WTC11 (cell line): ENCODE measurements around the gene SUN2. TPM values are rescaled to one million over a fixed set of nuclear protein-coding genes. Genes with fewer than 3 reads are reported as not detected.

Source experiments
- ATAC-seq: fragments of 200-7000 bp; cut with Tn5 transposase; 2 replicates; pipeline ENCODE4 v1.10.0; 2021; ENCODE audit warnings: mild to moderate bottlenecking, moderate library complexity
- CTCF ChIA-PET: fragments of 300-600 bp; sonication (Branson Sonifier 250); formaldehyde crosslinking; loops from one replicate; lab custom pipeline; 2021; ENCODE audit warnings: antibody characterized with exemption; lab: Charles Lee
- POLR2A ChIA-PET: fragments of 350-600 bp; sonication (Branson Sonifier 250); formaldehyde crosslinking; loops from one replicate; lab custom pipeline; 2021; ENCODE audit warnings: antibody characterized with exemption; lab: Charles Lee
- DNase-seq: peaks from one replicate; pipeline ENCODE4 v3.0.0; 2021; ENCODE audit warnings: low spot score
- H3K27ac Mint-ChIP-seq: 2 replicates; pipeline ENCODE4 v1.8.0; 2021; ENCODE audit warnings: mixed read lengths
- H3K27me3 Mint-ChIP-seq: 2 replicates; pipeline ENCODE4 v1.8.0; 2021; ENCODE audit warnings: low read depth, mild to moderate bottlenecking, moderate library complexity, mixed read lengths
- H3K36me3 Mint-ChIP-seq: 2 replicates; pipeline ENCODE4 v1.8.0; 2021; ENCODE audit warnings: mixed read lengths
- H3K4me1 Mint-ChIP-seq: 2 replicates; pipeline ENCODE4 v1.8.0; 2022; ENCODE audit warnings: mixed read lengths
- H3K4me3 Mint-ChIP-seq: 2 replicates; pipeline ENCODE4 v1.8.0; 2021; ENCODE audit warnings: mild to moderate bottlenecking, moderate library complexity, mixed read lengths
- H3K9me3 Mint-ChIP-seq: 2 replicates; pipeline ENCODE4 v1.8.0; 2021; ENCODE audit warnings: mixed read lengths
- CBFB ChIP-seq: sonication (generic); formaldehyde crosslinking; IDR thresholded peaks from 2 replicates; pipeline ENCODE4 v1.8.1; 2022; ENCODE audit warnings: mild to moderate bottlenecking, low read depth, missing genetic modification reagents
- CDX4 ChIP-seq: fragments of 250-450 bp; sonication (Bioruptor Pico); IDR thresholded peaks from 2 replicates; pipeline ENCODE4 v1.9.0; 2021; ENCODE audit warnings: moderate library complexity, mild to moderate bottlenecking, inconsistent platforms, borderline replicate concordance
- FOXK1 ChIP-seq: sonication (generic); formaldehyde crosslinking; IDR thresholded peaks from 2 replicates; pipeline ENCODE4 v1.8.0; 2022; ENCODE audit warnings: mild to moderate bottlenecking, moderate library complexity, missing genetic modification reagents
- GRHL2 ChIP-seq: fragments of 250-450 bp; sonication (Bioruptor Pico); IDR thresholded peaks from 2 replicates; pipeline ENCODE4 v1.8.0; 2022; ENCODE audit warnings: mild to moderate bottlenecking, moderate library complexity; ENCODE audit not compliant: insufficient replicate concordance, severe bottlenecking
- HMGA2 ChIP-seq: fragments of 250-450 bp; sonication (Bioruptor Pico); IDR thresholded peaks from 2 replicates; pipeline ENCODE4 v1.4.0; 2021; ENCODE audit warnings: mild to moderate bottlenecking, moderate library complexity
- IRF1 ChIP-seq: sonication (generic); formaldehyde crosslinking; IDR thresholded peaks from 2 replicates; pipeline ENCODE4 v1.8.0; 2023; ENCODE audit warnings: missing genetic modification reagents
- IRF2 ChIP-seq: sonication (generic); formaldehyde crosslinking; IDR thresholded peaks from 2 replicates; pipeline ENCODE4 v1.8.0; 2022; ENCODE audit warnings: low read depth, missing genetic modification reagents, borderline replicate concordance
- JAZF1 ChIP-seq: fragments of 250-450 bp; sonication (Bioruptor Pico); IDR thresholded peaks from 2 replicates; pipeline ENCODE4 v1.9.0; 2021; ENCODE audit warnings: moderate library complexity, mild to moderate bottlenecking, inconsistent platforms
- NFYB ChIP-seq: sonication (generic); formaldehyde crosslinking; conservative IDR thresholded peaks from 2 replicates; pipeline ENCODE4 v1.8.0; 2022; ENCODE audit warnings: low read depth, missing genetic modification reagents
- OVOL2 ChIP-seq: fragments of 250-450 bp; sonication (Bioruptor Pico); IDR thresholded peaks from 2 replicates; pipeline ENCODE4 v1.9.0; 2021; ENCODE audit warnings: mild to moderate bottlenecking, borderline replicate concordance
- PRDM15 ChIP-seq: sonication (generic); formaldehyde crosslinking; IDR thresholded peaks from 2 replicates; pipeline ENCODE4 v1.8.0; 2022; ENCODE audit warnings: missing genetic modification reagents
- STAT6 ChIP-seq: sonication (generic); formaldehyde crosslinking; conservative IDR thresholded peaks from 2 replicates; pipeline ENCODE4 v1.8.1; 2023; ENCODE audit warnings: mild to moderate bottlenecking, low read depth, missing genetic modification reagents, moderate library complexity
- ZMAT4 ChIP-seq: fragments of 250-450 bp; sonication (Bioruptor Pico); IDR thresholded peaks from 2 replicates; pipeline ENCODE4 v1.9.0; 2021; ENCODE audit warnings: mild to moderate bottlenecking
- ZNF317 ChIP-seq: sonication (generic); formaldehyde crosslinking; IDR thresholded peaks from 2 replicates; pipeline ENCODE4 v1.8.1; 2023; ENCODE audit warnings: low read depth, mild to moderate bottlenecking, moderate library complexity, missing genetic modification reagents, borderline replicate concordance
- total RNA-seq: library from RNA; stranded (reverse); gene quantifications from 3 replicates; pipeline ENCODE4 v1.2.3, GENCODE V29; 2021

Gene SUN2
- total RNA-seq, 1 experiment from 2014 or later, result 30.1 TPM

- TF ChIP-seq STAT6 (CRISPR knock-in tag), result no peak
- no peak for TF ChIP-seq CBFB (CRISPR knock-in tag)
- no peak for TF ChIP-seq CDX4 (CRISPR knock-in tag)
- no peak for TF ChIP-seq ZMAT4 (CRISPR knock-in tag)
- no peak for TF ChIP-seq PRDM15
- TF ChIP-seq GRHL2 (CRISPR knock-in tag), result no peak
- TF ChIP-seq ZNF317 (CRISPR knock-in tag), result no peak
- TF ChIP-seq IRF1 (CRISPR knock-in tag), result no peak
- TF ChIP-seq, all 79 proteins: peak for 0
These were observed 32.4 kb upstream of the SUN2 start (continued) for GRCh38 chr22:38788021-38788816.

- ChIA-PET POLR2A (no interaction called here), CTCF (interaction anchor here (6.9 kb wide), 1 partner anchor 18 kb away, joined by 60 read pairs; no protein-coding TSS in a partner anchor)
- H3K27me3 Mint-ChIP-seq, result no peaks in the 10 kb centered on the region
- no peaks in the 10 kb centered on the region for H3K9me3 Mint-ChIP-seq
- no peak for TF ChIP-seq JAZF1
- TF ChIP-seq IRF2 (CRISPR knock-in tag), result no peak
- no peak for TF ChIP-seq FOXK1 (CRISPR knock-in tag)
- TF ChIP-seq OVOL2 (CRISPR knock-in tag), result no peak
- no peak for TF ChIP-seq ZNF317 (CRISPR knock-in tag)
- TF ChIP-seq NFYB (CRISPR knock-in tag), result no peak
- TF ChIP-seq HMGA2 (CRISPR knock-in tag), result no peak
- no peaks in the 10 kb centered on the region for H3K36me3 Mint-ChIP-seq
- ATAC-seq (no peak), DNase-seq (no peak)
- H3K27ac Mint-ChIP-seq, result no peak overlapping the region
- H3K4me1 Mint-ChIP-seq, result peaks cover 5% of the 10 kb centered on the region
- no peak overlapping the region for H3K4me3 Mint-ChIP-seq
These were observed 30.8 kb upstream of the SUN2 start for GRCh38 chr22:38786631-38787030.
